Measurements from ENCODE around the gene MTMR11. TPM values are rescaled to one million over a fixed set of nuclear protein-coding genes. Genes with fewer than 3 reads are reported as not detected.
"Not testable (repeated sequence)": the region's sequence is repeated elsewhere in the genome, so short reads cannot be mapped to it uniquely, and the experiment has no call there.

Gene MTMR11
- total and polyA plus RNA-seq, 2 of the 13 experiments (the other 11 are each of a cell fraction or from before 2014, with no cell fraction given) = 0.49 to 2.8 TPM

DNA sequence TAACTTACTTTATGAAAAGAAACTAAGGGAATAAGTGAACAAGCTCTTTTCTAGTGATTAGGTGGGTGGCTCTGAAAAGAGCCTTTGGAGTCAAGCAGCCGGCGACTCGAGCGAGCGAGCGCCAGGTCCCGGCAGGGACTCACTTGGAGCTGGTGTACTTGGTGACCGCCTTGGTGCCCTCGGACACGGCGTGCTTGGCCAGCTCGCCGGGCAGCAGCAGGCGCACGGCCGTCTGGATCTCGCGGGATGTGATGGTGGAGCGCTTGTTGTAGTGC lies 50.6 kb downstream of the MTMR11 start:
- WGBS (ENCODE audit: low lambda C conversion rate) = 0% methylated on average over 9 of the region's 19 CpGs
- intact Hi-C loops (cut with micrococcal nuclease; ENCODE audit: unreplicated experiment); H2AFZ ChIP-seq (ENCODE audit: low read length); H3K27me3 ChIP-seq (ENCODE audit: control insufficient read depth in 1 of 2, insufficient read depth in 2 of 2, low read length in 2 of 2); H3K36me3 ChIP-seq (replicated peaks in 1 of 2; ENCODE audit: control insufficient read depth in 1 of 2, insufficient read depth in 2 of 2, low read length in 2 of 2); DNase-seq (ENCODE audit: low spot score); H3K9me3 ChIP-seq (ENCODE audit: low read length); H3K79me2 ChIP-seq (ENCODE audit: insufficient read depth, low read length); H4K20me1 ChIP-seq (ENCODE audit: insufficient read depth, low read length); CTCF ChIA-PET (ENCODE audit: low intra/inter-chr PET ratio, low total read pairs); in situ Hi-C loops (cut with HindIII; ENCODE audit: extremely low pct_ligation_motif_present, low pct_unique_long_range_greater_than_20kb); FAIRE-seq: not testable (repeated sequence)
- peak overlapping the region; percentile 87 for H3K9ac ChIP-seq (ENCODE audit: insufficient read depth, low read depth, low read length)
- peak overlapping the region; percentile 98 for H3K4me2 ChIP-seq (ENCODE audit: low read depth, low read length)
- peak; percentile 22 for ATAC-seq
- POLR2A ChIA-PET = interaction anchor here (1.0 to 5.4 kb wide), 13 partner anchors 8 to 301 kb away, joined by 3 to 74 read pairs (median 15); partner anchors contain the start of genes BOLA1, MTMR11, OTUD7B and PLEKHO1
- H3K4me3 ChIP-seq (replicated peaks in 1 of 3; ENCODE audit: insufficient read depth in 1 of 3, low read depth in 2 of 3, low read length in 3 of 3) = peak overlapping the region; percentile 64 to 76 (median 67)
- H3K4me1 ChIP-seq (ENCODE audit: insufficient read depth, low read length) = peaks cover 44% of the 10 kb centered on the region
- BruUV-seq (replicated peaks) = TSS peak; percentile 86
- peak overlapping the region; percentile 95 for H3K27ac ChIP-seq (ENCODE audit: extremely low read length, insufficient read depth, low read length)
- TF ChIP-seq SRY (CRISPR knock-in tag; IDR thresholded peaks at IDR 0.05) = 0 out of 2 replicates have a peak, but pooled peaks have one; percentile 34
- TF ChIP-seq KLF12 (CRISPR knock-in tag; IDR thresholded peaks at IDR 0.05; ENCODE audit: borderline replicate concordance) = 0 out of 2 replicates have a peak, but pooled peaks have one; percentile 28
- peak; percentile 79 for TF ChIP-seq AGO2 (optimal IDR thresholded peaks at IDR 0.05; ENCODE audit: low read depth, low read length)
- TF ChIP-seq, protein P1, sequence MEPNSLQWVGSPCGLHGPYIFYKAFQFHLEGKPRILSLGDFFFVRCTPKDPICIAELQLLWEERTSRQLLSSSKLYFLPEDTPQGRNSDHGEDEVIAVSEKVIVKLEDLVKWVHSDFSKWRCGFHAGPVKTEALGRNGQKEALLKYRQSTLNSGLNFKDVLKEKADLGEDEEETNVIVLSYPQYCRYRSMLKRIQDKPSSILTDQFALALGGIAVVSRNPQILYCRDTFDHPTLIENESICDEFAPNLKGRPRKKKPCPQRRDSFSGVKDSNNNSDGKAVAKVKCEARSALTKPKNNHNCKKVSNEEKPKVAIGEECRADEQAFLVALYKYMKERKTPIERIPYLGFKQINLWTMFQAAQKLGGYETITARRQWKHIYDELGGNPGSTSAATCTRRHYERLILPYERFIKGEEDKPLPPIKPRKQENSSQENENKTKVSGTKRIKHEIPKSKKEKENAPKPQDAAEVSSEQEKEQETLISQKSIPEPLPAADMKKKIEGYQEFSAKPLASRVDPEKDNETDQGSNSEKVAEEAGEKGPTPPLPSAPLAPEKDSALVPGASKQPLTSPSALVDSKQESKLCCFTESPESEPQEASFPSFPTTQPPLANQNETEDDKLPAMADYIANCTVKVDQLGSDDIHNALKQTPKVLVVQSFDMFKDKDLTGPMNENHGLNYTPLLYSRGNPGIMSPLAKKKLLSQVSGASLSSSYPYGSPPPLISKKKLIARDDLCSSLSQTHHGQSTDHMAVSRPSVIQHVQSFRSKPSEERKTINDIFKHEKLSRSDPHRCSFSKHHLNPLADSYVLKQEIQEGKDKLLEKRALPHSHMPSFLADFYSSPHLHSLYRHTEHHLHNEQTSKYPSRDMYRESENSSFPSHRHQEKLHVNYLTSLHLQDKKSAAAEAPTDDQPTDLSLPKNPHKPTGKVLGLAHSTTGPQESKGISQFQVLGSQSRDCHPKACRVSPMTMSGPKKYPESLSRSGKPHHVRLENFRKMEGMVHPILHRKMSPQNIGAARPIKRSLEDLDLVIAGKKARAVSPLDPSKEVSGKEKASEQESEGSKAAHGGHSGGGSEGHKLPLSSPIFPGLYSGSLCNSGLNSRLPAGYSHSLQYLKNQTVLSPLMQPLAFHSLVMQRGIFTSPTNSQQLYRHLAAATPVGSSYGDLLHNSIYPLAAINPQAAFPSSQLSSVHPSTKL (CRISPR knock-in tag; IDR thresholded peaks at IDR 0.05) = 0 out of 2 replicates have a peak, but pooled peaks have one; percentile 1
- peak; percentile 54; the same call in 1 of the 2 replicates for TF ChIP-seq ZNF768 (CRISPR knock-in tag; IDR thresholded peaks at IDR 0.05)
- TF ChIP-seq RBFOX2 (IDR thresholded peaks at IDR 0.05; ENCODE audit: low read depth, low read length) = peak; percentile 86
- TF ChIP-seq, protein P2, sequence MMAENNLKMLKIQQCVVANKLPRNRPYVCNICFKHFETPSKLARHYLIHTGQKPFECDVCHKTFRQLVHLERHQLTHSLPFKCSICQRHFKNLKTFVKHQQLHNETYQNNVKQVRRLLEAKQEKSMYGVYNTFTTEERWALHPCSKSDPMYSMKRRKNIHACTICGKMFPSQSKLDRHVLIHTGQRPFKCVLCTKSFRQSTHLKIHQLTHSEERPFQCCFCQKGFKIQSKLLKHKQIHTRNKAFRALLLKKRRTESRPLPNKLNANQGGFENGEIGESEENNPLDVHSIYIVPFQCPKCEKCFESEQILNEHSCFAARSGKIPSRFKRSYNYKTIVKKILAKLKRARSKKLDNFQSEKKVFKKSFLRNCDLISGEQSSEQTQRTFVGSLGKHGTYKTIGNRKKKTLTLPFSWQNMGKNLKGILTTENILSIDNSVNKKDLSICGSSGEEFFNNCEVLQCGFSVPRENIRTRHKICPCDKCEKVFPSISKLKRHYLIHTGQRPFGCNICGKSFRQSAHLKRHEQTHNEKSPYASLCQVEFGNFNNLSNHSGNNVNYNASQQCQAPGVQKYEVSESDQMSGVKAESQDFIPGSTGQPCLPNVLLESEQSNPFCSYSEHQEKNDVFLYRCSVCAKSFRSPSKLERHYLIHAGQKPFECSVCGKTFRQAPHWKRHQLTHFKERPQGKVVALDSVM (CRISPR knock-in tag; IDR thresholded peaks at IDR 0.05) = 0 out of 2 replicates have a peak, but pooled peaks have one; percentile 8
- TF ChIP-seq, protein P3, sequence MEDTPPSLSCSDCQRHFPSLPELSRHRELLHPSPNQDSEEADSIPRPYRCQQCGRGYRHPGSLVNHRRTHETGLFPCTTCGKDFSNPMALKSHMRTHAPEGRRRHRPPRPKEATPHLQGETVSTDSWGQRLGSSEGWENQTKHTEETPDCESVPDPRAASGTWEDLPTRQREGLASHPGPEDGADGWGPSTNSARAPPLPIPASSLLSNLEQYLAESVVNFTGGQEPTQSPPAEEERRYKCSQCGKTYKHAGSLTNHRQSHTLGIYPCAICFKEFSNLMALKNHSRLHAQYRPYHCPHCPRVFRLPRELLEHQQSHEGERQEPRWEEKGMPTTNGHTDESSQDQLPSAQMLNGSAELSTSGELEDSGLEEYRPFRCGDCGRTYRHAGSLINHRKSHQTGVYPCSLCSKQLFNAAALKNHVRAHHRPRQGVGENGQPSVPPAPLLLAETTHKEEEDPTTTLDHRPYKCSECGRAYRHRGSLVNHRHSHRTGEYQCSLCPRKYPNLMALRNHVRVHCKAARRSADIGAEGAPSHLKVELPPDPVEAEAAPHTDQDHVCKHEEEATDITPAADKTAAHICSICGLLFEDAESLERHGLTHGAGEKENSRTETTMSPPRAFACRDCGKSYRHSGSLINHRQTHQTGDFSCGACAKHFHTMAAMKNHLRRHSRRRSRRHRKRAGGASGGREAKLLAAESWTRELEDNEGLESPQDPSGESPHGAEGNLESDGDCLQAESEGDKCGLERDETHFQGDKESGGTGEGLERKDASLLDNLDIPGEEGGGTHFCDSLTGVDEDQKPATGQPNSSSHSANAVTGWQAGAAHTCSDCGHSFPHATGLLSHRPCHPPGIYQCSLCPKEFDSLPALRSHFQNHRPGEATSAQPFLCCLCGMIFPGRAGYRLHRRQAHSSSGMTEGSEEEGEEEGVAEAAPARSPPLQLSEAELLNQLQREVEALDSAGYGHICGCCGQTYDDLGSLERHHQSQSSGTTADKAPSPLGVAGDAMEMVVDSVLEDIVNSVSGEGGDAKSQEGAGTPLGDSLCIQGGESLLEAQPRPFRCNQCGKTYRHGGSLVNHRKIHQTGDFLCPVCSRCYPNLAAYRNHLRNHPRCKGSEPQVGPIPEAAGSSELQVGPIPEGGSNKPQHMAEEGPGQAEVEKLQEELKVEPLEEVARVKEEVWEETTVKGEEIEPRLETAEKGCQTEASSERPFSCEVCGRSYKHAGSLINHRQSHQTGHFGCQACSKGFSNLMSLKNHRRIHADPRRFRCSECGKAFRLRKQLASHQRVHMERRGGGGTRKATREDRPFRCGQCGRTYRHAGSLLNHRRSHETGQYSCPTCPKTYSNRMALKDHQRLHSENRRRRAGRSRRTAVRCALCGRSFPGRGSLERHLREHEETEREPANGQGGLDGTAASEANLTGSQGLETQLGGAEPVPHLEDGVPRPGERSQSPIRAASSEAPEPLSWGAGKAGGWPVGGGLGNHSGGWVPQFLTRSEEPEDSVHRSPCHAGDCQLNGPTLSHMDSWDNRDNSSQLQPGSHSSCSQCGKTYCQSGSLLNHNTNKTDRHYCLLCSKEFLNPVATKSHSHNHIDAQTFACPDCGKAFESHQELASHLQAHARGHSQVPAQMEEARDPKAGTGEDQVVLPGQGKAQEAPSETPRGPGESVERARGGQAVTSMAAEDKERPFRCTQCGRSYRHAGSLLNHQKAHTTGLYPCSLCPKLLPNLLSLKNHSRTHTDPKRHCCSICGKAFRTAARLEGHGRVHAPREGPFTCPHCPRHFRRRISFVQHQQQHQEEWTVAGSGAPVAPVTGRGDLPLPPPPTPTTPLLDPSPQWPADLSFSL (CRISPR knock-in tag; IDR thresholded peaks at IDR 0.05) = 0 out of 2 replicates have a peak, but pooled peaks have one; percentile 28
